Lower lobe of right lung (tissue), 2 donors: ENCODE results near the gene JMJD8. TPM values are rescaled to one million over a fixed set of nuclear protein-coding genes. Genes with fewer than 3 reads are reported as not detected.

ENCODE experiments used
- ATAC-seq, 2 donors: fragments of 200-7000 bp; cut with Tn5 transposase; one replicate each; pipeline ENCODE4 v1.9.1; 2020 to 2022; ENCODE audit warnings: mild to moderate bottlenecking in 2 of 2, moderate library complexity in 2 of 2
- DNase-seq: peaks from one replicate; pipeline ENCODE4 v3.0.0-alpha.2; 2020
- H3K27ac ChIP-seq: fragments of 200-600 bp; one replicate; pipeline ENCODE4 v1.8.0; 2022
- H3K27me3 ChIP-seq: fragments of 200-600 bp; one replicate; pipeline ENCODE4 v1.8.0; 2022; ENCODE audit warnings: low read depth
- H3K36me3 ChIP-seq: fragments of 200-600 bp; one replicate; pipeline ENCODE4 v1.8.0; 2022; ENCODE audit warnings: mild to moderate bottlenecking
- H3K4me1 ChIP-seq: fragments of 200-600 bp; one replicate; pipeline ENCODE4 v1.8.0; 2022
- H3K4me3 ChIP-seq: fragments of 200-600 bp; one replicate; pipeline ENCODE4 v1.8.0; 2022; ENCODE audit warnings: mild to moderate bottlenecking
- H3K9me3 ChIP-seq: fragments of 200-600 bp; one replicate; pipeline ENCODE4 v1.8.0; 2022
- intact Hi-C: fragments of 100-400 bp; cut with DNase I; formaldehyde crosslinking; loops from one replicate; pipeline ENCODE4 v1.11.0; 2022
- total RNA-seq: library from RNA; stranded (reverse); fragmentation: NEBNext Ultra II Directional; extraction: Animal tissue kit (Norgen Biotek cat#: 25700); gene quantifications from one replicate; pipeline ENCODE4 v1.2.1, GENCODE V29; 2021
- TF ChIP-seq, protein P1 (sequence below): fragments of 200-600 bp; IDR thresholded peaks from one replicate; pipeline ENCODE4 v1.8.0; 2022; ENCODE audit warnings: antibody characterized with exemption, mild to moderate bottlenecking
- donor health status: DM: no; HTN: yes; CAD: no; lungs with severe emphysema.

The JMJD8 gene
- total RNA-seq, 1 donor from 2014 or later, result 43.2 TPM

DNA sequence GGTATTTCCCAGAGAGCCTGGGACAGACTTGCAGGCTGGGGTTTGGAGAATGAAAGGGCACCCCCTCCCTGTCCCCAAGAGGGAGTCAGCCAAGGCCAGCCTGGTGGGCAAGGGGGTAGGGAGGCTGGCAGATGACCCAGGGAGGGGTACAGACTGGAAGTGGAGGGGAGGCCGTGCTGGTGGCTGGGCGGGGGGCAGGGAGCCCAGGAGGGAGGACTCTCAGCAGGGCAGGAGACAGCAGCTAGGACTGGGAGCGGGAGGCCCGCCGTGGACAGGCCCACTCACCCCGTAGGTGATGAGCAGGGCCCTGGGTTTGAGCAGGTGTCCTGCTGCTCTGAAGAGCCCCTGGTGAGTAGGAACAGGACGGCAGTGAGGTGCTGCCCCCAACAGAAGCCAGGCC is 49.1 kb downstream of the JMJD8 start:
- Histone ChIP-seq H3K27ac (peak overlapping the region; percentile 92), H3K4me3 (peak overlapping the region; percentile 95), H3K27me3 (no peaks in the 10 kb centered on the region), H3K36me3 (peaks cover 5% of the 10 kb centered on the region), H3K4me1 (peaks cover 34% of the 10 kb centered on the region), H3K9me3 (no peaks in the 10 kb centered on the region)
- no peak for DNase-seq
- TF ChIP-seq, protein P1, sequence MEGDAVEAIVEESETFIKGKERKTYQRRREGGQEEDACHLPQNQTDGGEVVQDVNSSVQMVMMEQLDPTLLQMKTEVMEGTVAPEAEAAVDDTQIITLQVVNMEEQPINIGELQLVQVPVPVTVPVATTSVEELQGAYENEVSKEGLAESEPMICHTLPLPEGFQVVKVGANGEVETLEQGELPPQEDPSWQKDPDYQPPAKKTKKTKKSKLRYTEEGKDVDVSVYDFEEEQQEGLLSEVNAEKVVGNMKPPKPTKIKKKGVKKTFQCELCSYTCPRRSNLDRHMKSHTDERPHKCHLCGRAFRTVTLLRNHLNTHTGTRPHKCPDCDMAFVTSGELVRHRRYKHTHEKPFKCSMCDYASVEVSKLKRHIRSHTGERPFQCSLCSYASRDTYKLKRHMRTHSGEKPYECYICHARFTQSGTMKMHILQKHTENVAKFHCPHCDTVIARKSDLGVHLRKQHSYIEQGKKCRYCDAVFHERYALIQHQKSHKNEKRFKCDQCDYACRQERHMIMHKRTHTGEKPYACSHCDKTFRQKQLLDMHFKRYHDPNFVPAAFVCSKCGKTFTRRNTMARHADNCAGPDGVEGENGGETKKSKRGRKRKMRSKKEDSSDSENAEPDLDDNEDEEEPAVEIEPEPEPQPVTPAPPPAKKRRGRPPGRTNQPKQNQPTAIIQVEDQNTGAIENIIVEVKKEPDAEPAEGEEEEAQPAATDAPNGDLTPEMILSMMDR, result no peak
- no peak for ATAC-seq
- intact Hi-C loops, result no loop called here

GRCh38 chr16:634051-634670 is 50.0 kb downstream of the JMJD8 start:
- Histone ChIP-seq H3K4me3 (no peak overlapping the region), H3K27ac (no peak overlapping the region), H3K9me3 (no peaks in the 10 kb centered on the region), H3K36me3 (peaks cover 5% of the 10 kb centered on the region), H3K4me1 (peaks cover 43% of the 10 kb centered on the region), H3K27me3 (no peaks in the 10 kb centered on the region)
- ATAC-seq, result no peak
- intact Hi-C loops, result no loop called here
- DNase-seq, result no peak
- TF ChIP-seq, protein P1, result no peak

- ATAC-seq, result no peak
Observed at GRCh38 chr16:633336-634050, 50.6 kb downstream of the JMJD8 start.

GRCh38 chr16:632486-633335 is 51.4 kb downstream of the JMJD8 start:
- peaks cover 52% of the 10 kb centered on the region for H3K4me1 ChIP-seq
- DNase-seq, result no peak

More at GRCh38 chr16:633336-634050, 50.6 kb downstream of the JMJD8 start:
- Histone ChIP-seq H3K9me3 (no peaks in the 10 kb centered on the region), H3K27me3 (no peaks in the 10 kb centered on the region), H3K36me3 (peaks cover 12% of the 10 kb centered on the region), H3K4me3 (no peak overlapping the region), H3K4me1 (peaks cover 49% of the 10 kb centered on the region), H3K27ac (no peak overlapping the region)
- intact Hi-C loops, result no loop called here
- TF ChIP-seq, protein P1, result no peak
- no peak for DNase-seq

DNA sequence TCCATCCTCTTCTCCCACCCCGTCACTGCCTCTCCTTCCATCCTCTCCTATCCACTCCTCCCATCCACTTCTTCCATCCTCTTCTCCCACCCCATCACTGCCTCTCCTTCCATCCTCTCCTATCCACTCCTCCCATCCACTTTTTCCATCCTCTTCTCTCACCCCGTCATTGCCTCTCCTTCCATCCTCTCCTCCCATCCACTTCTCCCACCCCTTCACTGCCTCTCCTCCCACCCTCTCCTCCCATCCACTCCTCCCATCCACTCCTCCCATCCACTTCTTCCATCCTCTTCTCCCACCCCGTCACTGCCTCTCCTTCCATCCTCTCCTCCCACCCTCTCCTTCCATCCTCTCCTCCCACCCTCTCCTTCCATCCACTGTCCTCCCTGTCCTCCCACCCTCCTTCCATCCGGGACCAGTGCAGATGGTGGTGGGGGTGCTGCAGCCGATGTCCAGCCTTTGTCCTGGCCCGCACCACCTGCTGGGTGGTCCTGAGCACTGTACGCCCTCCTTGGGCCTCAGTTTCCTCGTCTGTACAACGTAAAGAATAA is 52.3 kb downstream of the JMJD8 start:
- H3K36me3 ChIP-seq, result peaks cover 27% of the 10 kb centered on the region
- peaks cover 53% of the 10 kb centered on the region for H3K4me1 ChIP-seq
- intact Hi-C loops, result no loop called here
- no peak overlapping the region for H3K4me3 ChIP-seq
- H3K27ac ChIP-seq, result no peak overlapping the region
- TF ChIP-seq, protein P1, result no peak
- no peaks in the 10 kb centered on the region for H3K27me3 ChIP-seq
- ATAC-seq (no peak), DNase-seq (no peak)
- no peaks in the 10 kb centered on the region for H3K9me3 ChIP-seq

More at GRCh38 chr16:632486-633335, 51.4 kb downstream of the JMJD8 start:
- intact Hi-C loops, result no loop called here
- TF ChIP-seq, protein P1, result no peak
- no peak overlapping the region for H3K27ac ChIP-seq
- no peaks in the 10 kb centered on the region for H3K9me3 ChIP-seq
- H3K4me3 ChIP-seq, result no peak overlapping the region
- H3K27me3 ChIP-seq, result no peaks in the 10 kb centered on the region
- peaks cover 19% of the 10 kb centered on the region for H3K36me3 ChIP-seq
- no peak for ATAC-seq
